Raji (cell line): ENCODE results near the gene ZNF548.

Experiments
- POLR2A ChIP-seq: IDR thresholded peaks from 2 replicates; pipeline ENCODE4 v1.6.1; 2011; ENCODE audit warnings: low read depth, low read length, control low read depth; ENCODE audit not compliant: insufficient read depth

ZNF548 gene

GRCh38 chr19:57377498-57378146 is 12.0 kb upstream of the ZNF548 start:
- TF ChIP-seq POLR2A = no peak

DNA sequence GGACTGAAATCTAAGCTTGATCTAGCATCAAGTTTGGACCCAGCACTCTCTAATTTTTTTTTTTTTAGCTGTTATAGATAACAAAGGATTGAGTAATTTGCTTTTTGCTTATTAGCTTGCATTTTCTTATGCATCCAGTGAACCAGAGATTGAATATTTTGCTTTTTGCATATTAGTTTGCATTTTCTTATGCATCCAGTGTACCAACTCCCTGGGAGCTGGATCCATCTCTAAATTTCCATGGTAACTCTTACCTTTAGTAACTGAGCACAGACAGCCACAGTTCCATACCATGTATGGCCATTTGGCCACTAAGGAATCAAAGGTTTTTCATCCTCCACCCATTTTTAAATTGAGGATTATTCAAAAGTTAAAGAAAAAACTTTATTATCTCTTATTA is 8.7 kb upstream of the ZNF548 start:
- TF ChIP-seq POLR2A = no peak

DNA sequence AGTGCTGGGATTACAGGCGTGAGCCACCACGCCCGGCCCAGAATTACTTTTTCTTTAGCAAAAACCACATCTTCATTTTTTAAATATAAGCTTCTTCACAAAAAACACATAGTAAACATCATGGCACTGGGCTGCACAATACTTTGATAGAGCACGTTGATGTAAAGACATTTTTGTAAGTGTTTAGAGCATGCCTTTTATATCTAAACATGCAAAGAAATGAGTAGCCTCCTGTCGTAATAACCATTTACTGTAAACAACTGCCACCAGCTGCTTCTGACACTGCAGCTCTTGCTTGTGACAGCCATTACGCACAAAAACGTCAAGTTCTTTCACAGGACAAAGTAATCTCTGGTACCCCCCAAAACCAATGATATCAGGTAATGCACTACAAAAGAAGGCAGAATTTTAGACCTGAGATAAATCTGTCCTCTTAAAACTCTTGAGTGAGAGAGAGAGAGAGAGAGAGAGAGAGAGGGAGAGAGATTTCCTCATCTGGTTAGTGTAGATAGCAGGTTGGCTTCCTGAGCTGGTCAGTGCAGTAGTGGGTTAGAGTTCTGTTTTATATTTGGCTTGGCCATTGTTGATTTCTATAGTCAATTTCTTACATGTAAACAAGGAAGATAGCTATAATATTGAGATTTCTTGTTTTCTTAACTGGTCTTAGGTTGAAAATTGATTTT is 6.7 kb upstream of the ZNF548 start:
- no peak for TF ChIP-seq POLR2A

DNA sequence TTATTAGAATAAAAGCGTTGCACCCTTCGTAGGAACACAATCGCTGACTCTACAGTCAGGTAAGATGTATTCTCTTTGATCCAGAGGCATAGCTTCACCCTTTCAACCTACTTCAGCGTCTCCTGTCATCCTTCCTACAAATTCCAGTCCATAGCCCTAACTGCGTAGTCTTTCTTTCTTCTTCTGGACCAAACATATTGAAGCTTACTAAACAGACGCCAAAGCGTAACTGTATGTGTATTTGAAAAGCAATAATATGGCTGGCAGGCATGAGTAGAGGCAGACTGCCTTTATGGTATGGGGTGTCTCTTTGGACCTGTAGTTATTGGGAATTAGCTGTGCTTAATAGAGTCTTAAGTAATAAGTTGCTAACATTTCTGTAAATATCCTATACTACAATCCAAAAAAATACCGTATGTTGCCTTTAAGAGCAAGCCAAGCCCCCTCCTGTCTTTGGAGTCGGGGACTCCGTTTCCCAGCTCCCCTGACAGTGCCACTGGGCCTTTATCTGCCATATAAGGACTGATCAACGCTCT is 392 bp upstream of the ZNF548 start:
- 0 out of 2 replicates have a peak, but pooled peaks have one; percentile 23 for TF ChIP-seq POLR2A

DNA sequence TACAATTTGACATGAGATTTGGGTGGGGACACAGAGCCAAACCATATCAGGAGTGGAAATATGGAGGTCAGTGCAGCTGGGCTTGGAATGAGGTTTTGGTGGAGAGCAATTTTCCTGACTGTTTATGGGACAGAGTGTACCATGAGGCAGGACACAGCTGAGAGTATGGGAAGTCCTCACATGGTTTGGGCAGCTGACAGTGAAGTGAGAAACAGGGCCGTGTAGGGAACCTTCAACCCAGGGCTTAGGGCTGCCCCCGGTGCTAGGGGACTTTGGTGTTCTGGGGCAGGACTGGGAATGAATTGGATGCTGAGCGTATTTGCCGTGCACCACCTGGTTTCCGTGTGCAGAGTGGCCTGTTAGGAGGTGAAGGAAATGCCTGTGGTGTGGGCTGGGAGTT is 6.1 kb downstream of the ZNF548 start:
- TF ChIP-seq POLR2A = no peak

- no peak for TF ChIP-seq POLR2A
These were observed 9.2 kb downstream of the ZNF548 start for GRCh38 chr19:57398868-57399267.

DNA sequence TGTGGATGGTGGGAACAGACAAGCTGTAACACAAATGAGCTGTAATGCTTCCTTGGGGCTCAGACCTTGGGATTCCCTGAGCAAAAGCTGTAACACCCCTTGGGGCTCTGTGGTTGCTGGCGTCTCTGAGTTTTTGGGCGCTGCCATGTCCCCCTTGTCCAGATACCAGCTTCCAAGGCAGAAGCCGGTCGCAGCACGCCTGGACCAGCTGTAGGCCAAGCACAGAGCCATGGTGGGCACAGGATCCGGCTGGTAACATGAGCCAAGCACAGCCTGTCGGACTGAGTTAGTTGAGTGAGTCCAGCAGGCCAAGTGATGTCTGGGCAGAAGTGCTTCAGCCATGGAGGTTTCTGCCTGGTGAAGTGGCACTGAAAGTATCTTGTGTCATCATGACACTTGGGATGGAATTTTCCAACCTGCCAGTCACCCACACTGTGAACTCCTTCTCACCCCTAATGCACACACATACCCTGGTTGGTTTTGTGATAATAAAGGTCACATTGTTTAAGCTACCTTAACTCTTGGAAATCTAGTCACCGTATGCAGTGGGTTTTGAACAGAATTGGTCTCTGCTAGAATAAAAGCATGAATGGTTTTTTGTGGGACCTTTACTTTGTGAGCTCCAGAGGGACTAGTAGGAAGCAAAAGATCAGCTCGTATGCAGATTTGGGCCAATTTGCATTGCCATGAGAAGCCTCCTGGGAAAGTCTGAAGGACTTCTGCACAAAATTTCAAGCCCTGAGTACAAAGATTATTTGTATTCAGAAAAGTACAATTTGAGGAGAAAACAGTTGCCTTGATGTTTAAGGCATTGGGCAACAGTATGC is 14.3 kb downstream of the ZNF548 start:
- TF ChIP-seq POLR2A = no peak

- no peak for TF ChIP-seq POLR2A
These were observed 17.0 kb downstream of the ZNF548 start for GRCh38 chr19:57406516-57407123.

DNA sequence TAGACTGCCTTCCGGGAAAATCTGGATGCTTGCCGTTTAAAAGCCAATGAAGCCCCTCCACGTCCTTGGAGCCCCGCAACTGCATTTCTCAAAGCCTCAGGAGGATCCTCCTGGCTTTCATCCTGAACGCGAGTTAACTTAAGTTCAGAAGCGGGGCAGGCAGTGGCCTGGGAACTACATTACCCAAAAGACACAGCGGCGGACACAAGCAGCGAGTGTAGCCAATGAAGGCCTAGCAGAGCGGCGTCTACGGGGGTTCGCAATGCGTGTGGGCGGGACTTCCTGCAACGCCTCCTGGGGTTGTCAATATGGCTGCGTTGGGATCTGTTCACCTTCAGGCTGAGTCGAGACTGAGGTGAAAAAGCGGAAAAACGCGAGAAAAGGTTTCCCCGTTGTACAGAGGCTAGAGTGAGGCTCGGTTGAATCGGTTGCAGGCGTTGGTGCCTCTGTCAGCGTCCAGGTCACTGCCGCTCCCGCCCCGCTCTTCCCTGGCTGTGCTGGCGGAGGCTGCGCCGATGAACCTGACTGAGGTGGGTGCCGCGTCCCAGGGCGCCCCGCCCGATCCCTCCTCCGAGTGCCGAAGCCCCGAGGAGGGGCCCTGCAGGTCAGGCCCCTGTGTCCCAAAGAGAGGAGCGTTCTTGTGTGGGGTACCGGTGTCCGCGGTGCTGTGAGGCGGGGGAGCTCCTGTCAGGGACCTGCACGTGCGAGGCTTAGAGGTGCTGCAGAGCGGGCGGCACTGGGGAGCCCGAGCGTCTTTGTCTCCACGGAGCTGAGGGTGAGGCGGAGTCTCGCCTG is 21.4 kb downstream of the ZNF548 start, which contains the start of gene ZNF17:
ZNF17 (plus strand) TSS at position 285 of the 795 bp plus-strand sequence. CDS start 2,455 bp downstream, outside the sequence.
- TF ChIP-seq POLR2A = peak; percentile 58

- no peak for TF ChIP-seq POLR2A
These were observed 29.8 kb downstream of the ZNF548 start for GRCh38 chr19:57419439-57419838.

GRCh38 chr19:57421037-57421436 is 31.4 kb downstream of the ZNF548 start:
- TF ChIP-seq POLR2A = no peak

DNA sequence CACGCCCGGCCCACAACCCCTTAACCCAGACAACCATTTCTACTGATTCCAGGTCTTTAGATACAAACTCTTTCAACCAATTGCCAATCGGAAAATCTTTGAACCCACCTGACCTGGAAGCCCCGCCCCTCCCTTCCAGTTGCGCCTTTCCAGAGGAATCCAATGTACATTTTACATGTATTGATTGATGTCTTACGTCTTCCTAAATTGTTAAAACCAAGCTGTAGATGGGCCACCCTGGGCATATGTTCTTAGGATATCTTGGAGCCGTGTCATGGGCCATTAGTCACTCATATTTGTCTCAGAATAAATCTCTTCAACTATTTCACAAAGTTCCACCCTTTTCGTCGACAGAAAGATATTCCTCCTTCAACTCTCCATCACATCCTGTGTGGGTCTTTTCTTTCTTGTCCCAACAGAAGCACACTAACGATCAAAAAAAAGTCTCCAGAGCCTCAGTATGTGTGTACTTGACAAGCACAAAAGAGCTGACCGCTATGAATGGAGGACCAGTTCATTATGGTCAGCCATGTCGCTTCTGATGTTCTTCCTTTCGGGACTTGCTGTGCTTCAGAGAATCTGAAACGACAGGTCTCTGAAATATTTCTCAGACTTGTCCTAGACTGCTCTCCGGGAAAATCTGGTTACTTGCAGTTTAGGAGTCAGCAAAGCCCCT is 44.9 kb downstream of the ZNF548 start:
- TF ChIP-seq POLR2A = no peak

DNA sequence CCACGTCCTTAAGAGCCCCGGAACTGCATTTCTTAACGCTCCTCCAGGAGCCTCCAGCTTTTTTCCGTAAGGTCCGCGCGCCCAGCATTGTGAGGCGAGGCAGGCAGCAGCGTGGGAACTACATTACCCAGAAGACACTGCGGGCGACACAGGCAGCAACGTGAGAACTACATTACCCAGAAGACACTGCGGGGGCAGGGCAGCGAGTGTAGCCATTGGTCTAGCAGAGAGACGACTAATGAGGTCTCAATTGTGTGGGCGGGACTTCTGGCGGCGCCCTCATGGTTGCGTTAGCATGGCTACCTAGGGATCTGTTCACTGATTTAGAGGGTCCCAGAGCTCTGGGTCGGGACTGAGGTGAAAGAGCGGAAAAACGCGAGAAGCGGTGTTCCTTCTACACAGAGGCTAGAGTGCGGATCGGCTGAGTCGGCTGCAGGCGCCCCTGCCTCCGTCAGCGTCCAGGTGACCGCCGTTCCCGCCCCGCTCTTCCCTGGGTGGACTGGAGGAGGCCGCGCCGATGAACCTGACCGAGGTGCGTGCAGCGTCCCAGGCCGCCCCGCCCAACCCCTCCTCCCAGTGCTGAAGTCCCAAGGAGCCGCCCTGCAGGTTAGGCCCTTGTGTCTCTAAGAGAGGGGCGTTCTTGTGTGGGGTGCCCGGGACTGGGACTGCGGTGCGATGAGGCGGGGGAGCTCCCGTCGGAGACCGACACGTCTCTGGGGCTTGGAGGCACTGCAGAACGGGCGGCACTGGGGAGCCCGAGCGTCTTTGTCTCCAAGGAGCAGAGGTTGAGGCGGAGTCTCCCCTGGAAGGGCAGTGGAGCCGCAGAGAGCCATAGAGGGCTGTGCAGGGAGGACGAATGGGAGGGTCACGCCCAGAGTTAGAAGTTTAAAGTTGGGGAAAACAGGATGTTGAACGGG is 45.7 kb downstream of the ZNF548 start, which contains the start of gene ZNF749:
ZNF749 (plus strand) TSS at position 264 of the 917 bp plus-strand sequence; CDS start at position 518, 254 bp downstream.
- peak; percentile 64 for TF ChIP-seq POLR2A
